Keratinocyte (primary cell): ENCODE results near the gene TMEM201. TPM values are rescaled to one million over a fixed set of nuclear protein-coding genes. Genes with fewer than 3 reads are reported as not detected.

Experiments
- DNase-seq: peaks from one replicate; pipeline ENCODE4 v3.0.0-alpha.2; 2011; ENCODE audit warnings: low read depth, missing footprints, low spot score
- FAIRE-seq: peaks from 2 replicates; lab custom pipeline; 2011; peaks lifted over from hg19 to GRCh38; lab: Jason Lieb, UNC
- H2AFZ ChIP-seq: 2 replicates; pipeline ENCODE4 v1.6.0; 2012; ENCODE audit warnings: low read length, control low read depth, inconsistent platforms; ENCODE audit not compliant: control insufficient read depth
- H3K27ac ChIP-seq: 2 replicates; pipeline ENCODE4 v1.5.1; 2011; ENCODE audit warnings: low read length; ENCODE audit not compliant: control insufficient read depth, insufficient read depth
- H3K27me3 ChIP-seq: 3 replicates; pipeline ENCODE4 v1.6.0; 2011; ENCODE audit warnings: low read length; ENCODE audit not compliant: control insufficient read depth, insufficient read depth; ENCODE audit errors: extremely low read depth
- H3K36me3 ChIP-seq, 2 experiments: 2 replicates in 1 of 2; 3 replicates in 1 of 2; pipeline ENCODE4 v1.5.1; 2011; ENCODE audit warnings: low read length in 2 of 2, mild to moderate bottlenecking in 1 of 2; ENCODE audit not compliant: control insufficient read depth in 2 of 2, insufficient read depth in 2 of 2; ENCODE audit errors: extremely low read depth in 1 of 2
- H3K4me1 ChIP-seq: 3 replicates; pipeline ENCODE4 v1.5.1; 2011; ENCODE audit warnings: low read length; ENCODE audit not compliant: control insufficient read depth, insufficient read depth; ENCODE audit errors: extremely low read depth
- H3K4me2 ChIP-seq: 3 replicates; pipeline ENCODE4 v1.6.0; 2011; ENCODE audit warnings: low read depth, low read length; ENCODE audit not compliant: control insufficient read depth, insufficient read depth; ENCODE audit errors: extremely low read depth
- H3K4me3 ChIP-seq, 3 experiments: fragments of 200-600 bp in 1 of 3; sonication (generic) in 1 of 3; 2 replicates in 2 of 3; 3 replicates in 1 of 3; pipeline ENCODE4 v1.5.1; 2011 to 2016; ENCODE audit warnings: low read length in 3 of 3, mild to moderate bottlenecking in 3 of 3, control low read depth in 2 of 3, inconsistent platforms in 1 of 3, low read depth in 1 of 3, mixed read lengths in 1 of 3, mixed run types in 1 of 3, moderate library complexity in 1 of 3; ENCODE audit not compliant: control insufficient read depth in 2 of 3, insufficient read depth in 2 of 3; ENCODE audit errors: extremely low read depth in 1 of 3
- H3K79me2 ChIP-seq: 2 replicates; pipeline ENCODE4 v1.6.0; 2012; ENCODE audit warnings: low read length; ENCODE audit not compliant: control insufficient read depth, insufficient read depth
- H3K9ac ChIP-seq: 3 replicates; pipeline ENCODE4 v1.6.0; 2011; ENCODE audit warnings: low read length; ENCODE audit not compliant: control insufficient read depth, insufficient read depth; ENCODE audit errors: extremely low read depth
- H3K9me1 ChIP-seq: 3 replicates; pipeline ENCODE4 v1.6.0; 2011; ENCODE audit warnings: low read length; ENCODE audit not compliant: control insufficient read depth, insufficient read depth; ENCODE audit errors: extremely low read depth
- H3K9me3 ChIP-seq: 2 replicates; pipeline ENCODE4 v1.5.1; 2012; ENCODE audit warnings: low read depth, low read length; ENCODE audit not compliant: control insufficient read depth
- H4K20me1 ChIP-seq: 3 replicates; pipeline ENCODE4 v1.6.0; 2011; ENCODE audit warnings: low read length; ENCODE audit not compliant: control insufficient read depth, insufficient read depth; ENCODE audit errors: extremely low read depth
- EZH2 ChIP-seq: IDR thresholded peaks from one replicate; pipeline ENCODE4 v1.6.1; 2012; ENCODE audit warnings: inconsistent platforms, mild to moderate bottlenecking, low read length, moderate library complexity
- dilution Hi-C: fragments of 300-500 bp; cut with MboI; formaldehyde crosslinking; loops from one replicate; pipeline ENCODE4 v1.7.0; 2020; ENCODE audit warnings: low sequenced_read_pairs; ENCODE audit not compliant: extremely low pct_ligation_motif_present
- polyA plus RNA-seq, 5 experiments: library from polyadenylated mRNA; depleted of rRNA in 3 of 5; stranded (reverse) in 3 of 5; stranded (forward) in 1 of 5; unstranded in 1 of 5; fragments of >200 nt; gene quantifications; 1 replicate in 1 of 5; 2 replicates in 3 of 5; 3 replicates in 1 of 5; pipeline versions ENCODE4 v1.2.1 to v1.2.3, GENCODE V29; 2011 to 2012; ENCODE audit warnings: missing spikeins in 2 of 5, low read depth in 1 of 5, low replicate concordance in 1 of 5
- TF ChIP-seq, protein P1 (sequence below), 3 experiments: IDR thresholded peaks in 1 of 3; conservative IDR thresholded peaks in 1 of 3; optimal IDR thresholded peaks in 1 of 3; 2 replicates in 2 of 3; 3 replicates in 1 of 3; pipeline versions ENCODE3 to v1.5.1; 2011; ENCODE audit warnings: low read length in 3 of 3, mild to moderate bottlenecking in 3 of 3, moderate library complexity in 2 of 3, control low read depth in 1 of 3, inconsistent platforms in 1 of 3; ENCODE audit not compliant: insufficient read depth in 2 of 3; ENCODE audit errors: extremely low read depth in 1 of 3

The TMEM201 gene
- polyA plus RNA-seq, 1 donor (not counting 4 experiments of a cell fraction or from before 2014, with no cell fraction given): 1.5 TPM

DNA sequence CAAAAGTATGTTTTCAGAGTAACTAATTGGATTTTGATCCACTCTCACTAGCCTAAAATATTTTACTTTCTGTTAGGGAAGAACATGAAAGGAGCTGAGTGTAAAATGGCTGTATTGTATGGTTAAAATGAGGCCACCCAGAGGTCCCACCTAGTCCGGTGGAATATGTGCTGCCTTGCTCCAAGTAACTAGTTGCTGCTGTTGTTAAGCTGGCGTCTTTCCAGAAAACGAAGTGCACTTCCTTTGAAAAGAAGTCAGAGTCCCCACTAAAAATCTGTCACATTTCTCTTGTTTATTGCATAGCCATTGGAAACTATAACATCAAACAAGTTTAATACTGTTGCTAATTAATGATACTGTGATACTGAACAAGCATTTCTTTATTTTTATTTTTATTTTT lies 46.3 kb upstream of the TMEM201 start:
- Histone ChIP-seq H3K27me3 (no peaks in the 10 kb centered on the region), H3K36me3 (peaks cover 0 to 3% of the 10 kb centered on the region in 2 experiments), H3K4me2 (peak overlapping the region; percentile 59), H3K9me1 (no peaks in the 10 kb centered on the region), H3K9ac (no peak overlapping the region), H3K9me3 (no peaks in the 10 kb centered on the region), H4K20me1 (peaks cover 13% of the 10 kb centered on the region), H3K79me2 (peaks cover 53% of the 10 kb centered on the region), H2AFZ (no peak overlapping the region), H3K27ac (no peak overlapping the region), H3K4me3 (no peak overlapping the region), H3K4me1 (peaks cover 27% of the 10 kb centered on the region)
- FAIRE-seq (no peak), DNase-seq (no peak)
- dilution Hi-C loops: no loop called here
- no peak for TF ChIP-seq EZH2
- TF ChIP-seq, protein P1, sequence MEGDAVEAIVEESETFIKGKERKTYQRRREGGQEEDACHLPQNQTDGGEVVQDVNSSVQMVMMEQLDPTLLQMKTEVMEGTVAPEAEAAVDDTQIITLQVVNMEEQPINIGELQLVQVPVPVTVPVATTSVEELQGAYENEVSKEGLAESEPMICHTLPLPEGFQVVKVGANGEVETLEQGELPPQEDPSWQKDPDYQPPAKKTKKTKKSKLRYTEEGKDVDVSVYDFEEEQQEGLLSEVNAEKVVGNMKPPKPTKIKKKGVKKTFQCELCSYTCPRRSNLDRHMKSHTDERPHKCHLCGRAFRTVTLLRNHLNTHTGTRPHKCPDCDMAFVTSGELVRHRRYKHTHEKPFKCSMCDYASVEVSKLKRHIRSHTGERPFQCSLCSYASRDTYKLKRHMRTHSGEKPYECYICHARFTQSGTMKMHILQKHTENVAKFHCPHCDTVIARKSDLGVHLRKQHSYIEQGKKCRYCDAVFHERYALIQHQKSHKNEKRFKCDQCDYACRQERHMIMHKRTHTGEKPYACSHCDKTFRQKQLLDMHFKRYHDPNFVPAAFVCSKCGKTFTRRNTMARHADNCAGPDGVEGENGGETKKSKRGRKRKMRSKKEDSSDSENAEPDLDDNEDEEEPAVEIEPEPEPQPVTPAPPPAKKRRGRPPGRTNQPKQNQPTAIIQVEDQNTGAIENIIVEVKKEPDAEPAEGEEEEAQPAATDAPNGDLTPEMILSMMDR (optimal IDR thresholded peaks at IDR 0.05 in 1 of 3, IDR thresholded peaks at IDR 0.05 in 1 of 3, conservative IDR thresholded peaks at IDR 0.05 in 1 of 3; ENCODE audit: extremely low read depth in 1 of 3, insufficient read depth in 2 of 3, low read length in 3 of 3): no peak

GRCh38 chr1:9544926-9545325 lies 43.8 kb upstream of the TMEM201 start:
- peaks cover 17% of the 10 kb centered on the region for H4K20me1 ChIP-seq
- TF ChIP-seq EZH2: no peak
- TF ChIP-seq, protein P1 (optimal IDR thresholded peaks at IDR 0.05 in 1 of 3, IDR thresholded peaks at IDR 0.05 in 1 of 3, conservative IDR thresholded peaks at IDR 0.05 in 1 of 3; ENCODE audit: extremely low read depth in 1 of 3, insufficient read depth in 2 of 3, low read length in 3 of 3): no peak
- DNase-seq: no peak
- no peak overlapping the region for H2AFZ ChIP-seq
- peaks cover 72% of the 10 kb centered on the region for H3K79me2 ChIP-seq
- H3K4me1 ChIP-seq: peaks cover 16% of the 10 kb centered on the region
- H3K4me3 ChIP-seq: no peak overlapping the region
- dilution Hi-C loops: no loop called here
- no peaks in the 10 kb centered on the region for H3K9me1 ChIP-seq
- peaks cover 0 to 3% of the 10 kb centered on the region in 2 experiments for H3K36me3 ChIP-seq
- no peak overlapping the region for H3K4me2 ChIP-seq
- no peak for FAIRE-seq
- H3K27ac ChIP-seq: no peak overlapping the region
- no peak overlapping the region for H3K9ac ChIP-seq
- no peaks in the 10 kb centered on the region for H3K9me3 ChIP-seq
- H3K27me3 ChIP-seq: no peaks in the 10 kb centered on the region
